Astrocyte (in vitro differentiated cells and primary cell): ENCODE data around the gene FAM78B. TPM values are rescaled to one million over a fixed set of nuclear protein-coding genes. Genes with fewer than 3 reads are reported as not detected.

Experiments used
- DNase-seq: peaks from one replicate; pipeline ENCODE4 v3.0.0-alpha.2; 2010; ENCODE audit warnings: low read depth
- FAIRE-seq: peaks from 2 replicates; lab custom pipeline; 2011; peaks lifted over from hg19 to GRCh38; lab: Jason Lieb, UNC
- H2AFZ ChIP-seq: 2 replicates; pipeline ENCODE4 v1.6.0; 2012; ENCODE audit warnings: low read depth, low read length, inconsistent platforms
- H3K27ac ChIP-seq: 2 replicates; pipeline ENCODE4 v1.5.1; 2011; ENCODE audit warnings: low read depth, low read length, inconsistent platforms
- H3K27me3 ChIP-seq: 2 replicates; pipeline ENCODE4 v1.6.0; 2011; ENCODE audit warnings: low read length, inconsistent platforms; ENCODE audit not compliant: insufficient read depth
- H3K36me3 ChIP-seq: 2 replicates; pipeline ENCODE4 v1.5.1; 2011; ENCODE audit warnings: low read length, inconsistent platforms; ENCODE audit not compliant: insufficient read depth
- H3K4me1 ChIP-seq: 2 replicates; pipeline ENCODE4 v1.5.1; 2011; ENCODE audit warnings: low read length, inconsistent platforms; ENCODE audit not compliant: insufficient read depth
- H3K4me2 ChIP-seq: 2 replicates; pipeline ENCODE4 v1.6.0; 2012; ENCODE audit warnings: low read length, inconsistent platforms
- H3K4me3 ChIP-seq: 2 replicates; pipeline ENCODE4 v1.5.1; 2011; ENCODE audit warnings: low read depth, mild to moderate bottlenecking, low read length, inconsistent platforms; ENCODE audit not compliant: insufficient read depth
- H3K79me2 ChIP-seq: 2 replicates; pipeline ENCODE4 v1.6.0; 2012; ENCODE audit warnings: mild to moderate bottlenecking, low read length, inconsistent platforms; ENCODE audit not compliant: insufficient read depth
- H3K9ac ChIP-seq: 2 replicates; pipeline ENCODE4 v1.6.0; 2012; ENCODE audit warnings: mild to moderate bottlenecking, low read length, inconsistent platforms
- H3K9me3 ChIP-seq: 2 replicates; pipeline ENCODE4 v1.5.1; 2012; ENCODE audit warnings: low read depth, mild to moderate bottlenecking, low read length, inconsistent platforms; ENCODE audit not compliant: insufficient read depth
- H4K20me1 ChIP-seq: 2 replicates; pipeline ENCODE4 v1.6.0; 2012; ENCODE audit warnings: low read length, inconsistent platforms; ENCODE audit not compliant: insufficient read depth
- H3K27ac Mint-ChIP-seq: one replicate; pipeline ENCODE4 v1.8.0; 2021; ENCODE audit warnings: mild to moderate bottlenecking, mixed read lengths; ENCODE audit not compliant: unreplicated experiment
- H3K27me3 Mint-ChIP-seq: one replicate; pipeline ENCODE4 v1.8.0; 2021; ENCODE audit warnings: low read depth, mixed read lengths; ENCODE audit not compliant: unreplicated experiment
- H3K36me3 Mint-ChIP-seq: one replicate; pipeline ENCODE4 v1.8.0; 2021; ENCODE audit warnings: low read depth, mixed read lengths; ENCODE audit not compliant: unreplicated experiment
- H3K4me1 Mint-ChIP-seq: one replicate; pipeline ENCODE4 v1.8.0; 2021; ENCODE audit warnings: low read depth, mixed read lengths; ENCODE audit not compliant: unreplicated experiment
- H3K4me3 Mint-ChIP-seq: one replicate; pipeline ENCODE4 v1.8.0; 2021; ENCODE audit warnings: mild to moderate bottlenecking, moderate library complexity, mixed read lengths; ENCODE audit not compliant: unreplicated experiment
- H3K9me3 Mint-ChIP-seq: one replicate; pipeline ENCODE4 v1.8.0; 2021; ENCODE audit warnings: mild to moderate bottlenecking, mixed read lengths; ENCODE audit not compliant: unreplicated experiment
- EZH2 ChIP-seq: IDR thresholded peaks from 2 replicates; pipeline ENCODE4 v1.6.1; 2012; ENCODE audit warnings: mild to moderate bottlenecking, low read length, inconsistent platforms; ENCODE audit not compliant: insufficient read depth
- total RNA-seq: library from RNA; stranded (reverse); gene quantifications from 2 replicates; pipeline ENCODE4 v1.2.1, GENCODE V29; 2021
- TF ChIP-seq, protein P1 (sequence below): IDR thresholded peaks from 2 replicates; pipeline ENCODE4 v1.5.1; 2011; ENCODE audit warnings: low read depth, mild to moderate bottlenecking, inconsistent platforms, low read length, moderate library complexity; ENCODE audit not compliant: insufficient read depth

The FAM78B gene
- total RNA-seq, 1 donor from 2014 or later, result 0.20 TPM

DNA sequence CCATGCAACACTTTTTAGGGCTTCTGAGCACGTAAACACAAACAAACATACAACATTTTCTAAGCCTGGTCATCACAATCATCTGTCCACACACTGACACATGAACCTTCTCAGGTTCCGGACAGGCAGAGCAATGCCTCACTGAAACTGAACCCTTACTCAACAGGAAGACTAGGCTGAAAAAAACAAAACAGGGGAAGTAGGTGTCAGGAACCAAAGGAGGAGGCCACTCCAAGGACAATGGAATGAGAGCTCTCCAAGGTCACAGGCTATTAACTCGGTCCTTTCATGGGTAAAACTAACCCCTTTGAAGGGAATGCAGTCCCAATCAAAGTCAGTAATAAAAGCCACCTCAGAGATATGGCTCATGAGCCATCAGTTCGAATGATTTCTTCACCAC lies 76.6 kb downstream of the FAM78B start:
- Mint-ChIP-seq H3K27me3 (peaks cover 8% of the 10 kb centered on the region), H3K4me1 (no peaks in the 10 kb centered on the region), H3K27ac (no peak overlapping the region), H3K9me3 (peaks cover 3% of the 10 kb centered on the region), H3K36me3 (peaks cover 2% of the 10 kb centered on the region), H3K4me3 (no peak overlapping the region)
- H4K20me1 ChIP-seq, result no peaks in the 10 kb centered on the region
- H2AFZ ChIP-seq, result no peak overlapping the region
- TF ChIP-seq, protein P1, sequence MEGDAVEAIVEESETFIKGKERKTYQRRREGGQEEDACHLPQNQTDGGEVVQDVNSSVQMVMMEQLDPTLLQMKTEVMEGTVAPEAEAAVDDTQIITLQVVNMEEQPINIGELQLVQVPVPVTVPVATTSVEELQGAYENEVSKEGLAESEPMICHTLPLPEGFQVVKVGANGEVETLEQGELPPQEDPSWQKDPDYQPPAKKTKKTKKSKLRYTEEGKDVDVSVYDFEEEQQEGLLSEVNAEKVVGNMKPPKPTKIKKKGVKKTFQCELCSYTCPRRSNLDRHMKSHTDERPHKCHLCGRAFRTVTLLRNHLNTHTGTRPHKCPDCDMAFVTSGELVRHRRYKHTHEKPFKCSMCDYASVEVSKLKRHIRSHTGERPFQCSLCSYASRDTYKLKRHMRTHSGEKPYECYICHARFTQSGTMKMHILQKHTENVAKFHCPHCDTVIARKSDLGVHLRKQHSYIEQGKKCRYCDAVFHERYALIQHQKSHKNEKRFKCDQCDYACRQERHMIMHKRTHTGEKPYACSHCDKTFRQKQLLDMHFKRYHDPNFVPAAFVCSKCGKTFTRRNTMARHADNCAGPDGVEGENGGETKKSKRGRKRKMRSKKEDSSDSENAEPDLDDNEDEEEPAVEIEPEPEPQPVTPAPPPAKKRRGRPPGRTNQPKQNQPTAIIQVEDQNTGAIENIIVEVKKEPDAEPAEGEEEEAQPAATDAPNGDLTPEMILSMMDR, result no peak
- no peak for TF ChIP-seq EZH2
- H3K9ac ChIP-seq, result no peak overlapping the region
- H3K9me3 ChIP-seq, result no peaks in the 10 kb centered on the region
- H3K4me1 ChIP-seq, result no peaks in the 10 kb centered on the region
- no peak overlapping the region for H3K4me3 ChIP-seq
- no peak for FAIRE-seq
- no peaks in the 10 kb centered on the region for H3K36me3 ChIP-seq
- H3K27me3 ChIP-seq, result no peaks in the 10 kb centered on the region
- no peak overlapping the region for H3K27ac ChIP-seq
- H3K79me2 ChIP-seq, result no peaks in the 10 kb centered on the region
- H3K4me2 ChIP-seq, result no peak overlapping the region
- no peak for DNase-seq

DNA sequence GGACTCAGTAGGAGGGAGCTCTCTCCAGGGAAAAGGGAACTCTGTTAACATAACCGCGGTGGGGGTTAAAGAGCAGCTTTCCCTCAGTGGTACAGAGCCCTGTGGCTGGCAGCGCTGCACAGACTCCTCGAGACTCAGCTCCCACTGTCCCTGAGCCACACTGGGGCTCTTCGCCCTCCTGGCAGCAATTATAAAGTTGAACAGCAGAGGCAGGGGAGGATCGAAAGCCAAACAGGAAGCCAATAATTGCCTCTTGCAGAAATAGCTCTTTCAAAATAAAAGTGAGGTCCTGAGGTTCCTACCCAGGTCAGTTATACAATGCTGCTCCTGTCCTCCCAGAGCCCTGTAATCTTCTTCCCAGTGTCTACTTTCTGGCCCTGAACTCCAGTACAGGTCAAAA lies 77.0 kb downstream of the FAM78B start:
- H3K9me3 ChIP-seq, result no peaks in the 10 kb centered on the region
- H3K9me3 Mint-ChIP-seq, result peaks cover 3% of the 10 kb centered on the region
- H3K27me3 ChIP-seq, result no peaks in the 10 kb centered on the region
- no peak overlapping the region for H3K27ac ChIP-seq
- no peak overlapping the region for H3K4me2 ChIP-seq
- no peaks in the 10 kb centered on the region for H3K4me1 Mint-ChIP-seq
- no peaks in the 10 kb centered on the region for H3K36me3 ChIP-seq
- DNase-seq (no peak), FAIRE-seq (no peak)
- no peaks in the 10 kb centered on the region for H4K20me1 ChIP-seq
- H2AFZ ChIP-seq, result no peak overlapping the region
- peaks cover 2% of the 10 kb centered on the region for H3K36me3 Mint-ChIP-seq
- H3K4me3 Mint-ChIP-seq, result no peak overlapping the region
- H3K4me3 ChIP-seq, result no peak overlapping the region
- no peak overlapping the region for H3K9ac ChIP-seq
- TF ChIP-seq EZH2, result no peak
- TF ChIP-seq, protein P1, result no peak
- H3K27me3 Mint-ChIP-seq, result peaks cover 7% of the 10 kb centered on the region
- no peaks in the 10 kb centered on the region for H3K79me2 ChIP-seq
- H3K27ac Mint-ChIP-seq, result no peak overlapping the region
- no peaks in the 10 kb centered on the region for H3K4me1 ChIP-seq

DNA sequence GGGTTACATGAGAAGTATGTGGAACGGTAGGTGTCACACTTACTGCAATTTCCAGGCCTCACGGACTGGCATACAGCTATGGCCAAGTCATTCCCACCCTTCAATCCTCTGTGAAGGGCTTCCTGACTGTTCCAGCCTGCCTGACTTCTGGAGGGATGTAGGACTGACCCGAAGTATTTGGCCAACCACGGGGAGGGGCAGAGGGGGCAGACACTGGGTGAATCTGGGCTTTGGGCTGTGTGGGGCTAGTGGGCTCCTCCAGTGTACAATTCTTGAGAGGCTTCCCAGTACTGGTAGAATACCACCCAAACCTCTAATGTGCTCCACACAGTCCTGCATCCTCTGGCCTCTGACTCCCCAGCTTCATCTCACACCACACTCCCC lies 78.2 kb downstream of the FAM78B start:
- Histone ChIP-seq H3K27ac (no peak overlapping the region), H3K4me1 (no peaks in the 10 kb centered on the region), H3K79me2 (no peaks in the 10 kb centered on the region), H3K4me3 (no peak overlapping the region), H3K9me3 (no peaks in the 10 kb centered on the region), H4K20me1 (no peaks in the 10 kb centered on the region), H2AFZ (no peak overlapping the region), H3K9ac (no peak overlapping the region), H3K4me2 (no peak overlapping the region), H3K36me3 (no peaks in the 10 kb centered on the region), H3K27me3 (no peaks in the 10 kb centered on the region)
- peaks cover 7% of the 10 kb centered on the region for H3K27me3 Mint-ChIP-seq
- H3K36me3 Mint-ChIP-seq, result peaks cover 2% of the 10 kb centered on the region
- TF ChIP-seq, protein P1, result no peak
- TF ChIP-seq EZH2, result no peak
- peaks cover 3% of the 10 kb centered on the region for H3K9me3 Mint-ChIP-seq
- no peak overlapping the region for H3K4me3 Mint-ChIP-seq
- DNase-seq, result no peak
- no peak for FAIRE-seq
- no peaks in the 10 kb centered on the region for H3K4me1 Mint-ChIP-seq
- H3K27ac Mint-ChIP-seq, result no peak overlapping the region
